CD14-positive monocyte (primary cell): Measurements from ENCODE around the gene LDHB. TPM values are rescaled to one million over a fixed set of nuclear protein-coding genes. Genes with fewer than 3 reads are reported as not detected.

Experiments
- DNase-seq, 3 donors: peaks; one replicate each; pipeline ENCODE4 v3.0.0-alpha.2; 2011 to 2022
- H2AFZ ChIP-seq: 2 replicates; pipeline ENCODE4 v1.6.0; 2012; ENCODE audit warnings: mild to moderate bottlenecking, low read depth, low read length, inconsistent platforms; ENCODE audit not compliant: insufficient read depth, poor library complexity, severe bottlenecking
- H3K27ac ChIP-seq, 2 donors: 1 replicate in 1 of 2; 2 replicates in 1 of 2; pipeline ENCODE4 v1.5.1; 2012 to 2013; ENCODE audit warnings: low read length in 2 of 2, control low read depth in 1 of 2, inconsistent platforms in 1 of 2, low read depth in 1 of 2, mild to moderate bottlenecking in 1 of 2
- H3K27me3 ChIP-seq, 2 donors: one replicate each; pipeline versions ENCODE4 v1.6.0 to v1.6.1; 2011 to 2013; ENCODE audit warnings: low read length in 2 of 2; ENCODE audit not compliant: control insufficient read depth in 2 of 2, insufficient read depth in 2 of 2
- H3K36me3 ChIP-seq, 2 donors: replicated peaks in 1 of 2; 1 replicate in 1 of 2; 2 replicates in 1 of 2; pipeline versions ENCODE4 v1.5.1 to v1.6.1; 2012 to 2013; ENCODE audit warnings: low read length in 2 of 2, control low read depth in 1 of 2, inconsistent platforms in 1 of 2, mild to moderate bottlenecking in 1 of 2; ENCODE audit not compliant: insufficient read depth in 2 of 2, control insufficient read depth in 1 of 2
- H3K4me1 ChIP-seq, 2 donors: 1 replicate in 1 of 2; 2 replicates in 1 of 2; pipeline versions ENCODE4 v1.5.1 to v1.6.1; 2012 to 2013; ENCODE audit warnings: low read length in 2 of 2, control low read depth in 1 of 2, inconsistent platforms in 1 of 2, mild to moderate bottlenecking in 1 of 2, moderate library complexity in 1 of 2; ENCODE audit not compliant: insufficient read depth in 2 of 2, control insufficient read depth in 1 of 2
- H3K4me2 ChIP-seq: replicated peaks from 2 replicates; pipeline ENCODE3; 2012; ENCODE audit warnings: low read length, moderate library complexity, mild to moderate bottlenecking; ENCODE audit not compliant: poor library complexity, severe bottlenecking; ENCODE audit errors: extremely low read depth
- H3K4me3 ChIP-seq, 3 experiments: fragments of 200-600 bp in 1 of 3; sonication (generic) in 1 of 3; replicated peaks in 1 of 3; 1 replicate in 2 of 3; 2 replicates in 1 of 3; pipeline ENCODE4 v1.5.1; 2011 to 2013; ENCODE audit warnings: low read length in 3 of 3, mild to moderate bottlenecking in 3 of 3, control low read depth in 2 of 3, low read depth in 2 of 3, inconsistent platforms in 1 of 3, moderate library complexity in 1 of 3
- H3K79me2 ChIP-seq: 2 replicates; pipeline ENCODE4 v1.6.0; 2012; ENCODE audit warnings: mild to moderate bottlenecking, control low read depth, inconsistent platforms, low read length, moderate library complexity; ENCODE audit not compliant: insufficient read depth
- H3K9ac ChIP-seq: 2 replicates; pipeline ENCODE4 v1.6.0; 2017; ENCODE audit warnings: low read length, mild to moderate bottlenecking; ENCODE audit not compliant: insufficient read depth, poor library complexity, severe bottlenecking
- H3K9me3 ChIP-seq, 2 donors: replicated peaks in 1 of 2; 1 replicate in 1 of 2; 2 replicates in 1 of 2; pipeline versions ENCODE4 v1.5.1 to v1.6.1; 2012 to 2013; ENCODE audit warnings: low read length in 2 of 2, control low read depth in 1 of 2; ENCODE audit not compliant: control insufficient read depth in 1 of 2, insufficient read depth in 1 of 2
- H4K20me1 ChIP-seq: 2 replicates; pipeline ENCODE4 v1.6.0; 2012; ENCODE audit warnings: mild to moderate bottlenecking, low read length, control low read depth, moderate library complexity; ENCODE audit not compliant: insufficient read depth
- H3K27ac Mint-ChIP-seq, 7 donors: one replicate each; pipeline ENCODE4 v1.8.0; 2020; ENCODE audit warnings: mild to moderate bottlenecking in 7 of 7, mixed read lengths in 7 of 7, moderate library complexity in 6 of 7, inconsistent platforms in 2 of 7
- H3K27me3 Mint-ChIP-seq, 3 donors: one replicate each; pipeline ENCODE4 v1.8.0; 2021 to 2022; ENCODE audit warnings: low read depth in 3 of 3, mild to moderate bottlenecking in 3 of 3, mixed read lengths in 3 of 3, moderate library complexity in 3 of 3, inconsistent platforms in 1 of 3
- H3K36me3 Mint-ChIP-seq, 2 donors: one replicate each; pipeline ENCODE4 v1.8.0; 2020; ENCODE audit warnings: mixed read lengths in 2 of 2, inconsistent platforms in 1 of 2, mild to moderate bottlenecking in 1 of 2
- H3K4me1 Mint-ChIP-seq: one replicate; pipeline ENCODE4 v1.8.0; 2020; ENCODE audit warnings: mild to moderate bottlenecking, mixed read lengths
- H3K4me3 Mint-ChIP-seq, 2 donors: one replicate each; pipeline ENCODE4 v1.8.0; 2020; ENCODE audit warnings: mild to moderate bottlenecking in 2 of 2, mixed read lengths in 2 of 2, moderate library complexity in 1 of 2
- H3K9me3 Mint-ChIP-seq, 7 donors: one replicate each; pipeline ENCODE4 v1.8.0; 2020 to 2022; ENCODE audit warnings: mixed read lengths in 7 of 7, mild to moderate bottlenecking in 6 of 7, moderate library complexity in 6 of 7, inconsistent platforms in 2 of 7
- WGBS: methylation state at CpG from one replicate; pipeline ENCODE4 v1.1.5; 2013; ENCODE audit warnings: missing lambda C conversion rate; ENCODE audit not compliant: insufficient coverage; 5-methylcytosine and 5-hydroxymethylcytosine counted together
- intact Hi-C, 2 donors: fragments of 100-400 bp; cut with micrococcal nuclease; formaldehyde crosslinking; loops; one replicate each; pipeline versions ENCODE4 v1.15.0 to v1.15.1; 2023
- polyA plus RNA-seq, 3 donors: library from polyadenylated mRNA; depleted of rRNA in 1 of 3; unstranded in 2 of 3; stranded (reverse) in 1 of 3; fragments of 300-500 nt in 2 of 3; fragments of >200 nt in 1 of 3; fragmentation: Illumina TruSeq in 2 of 3; gene quantifications; 1 replicate in 2 of 3; 2 replicates in 1 of 3; pipeline ENCODE4 v1.2.3, GENCODE V29; 2012 to 2021
- TF ChIP-seq, protein P1 (sequence below): fragments of 200-600 bp; IDR thresholded peaks from one replicate; pipeline ENCODE4 v1.8.0; 2022; ENCODE audit warnings: antibody characterized with exemption, mild to moderate bottlenecking

The LDHB gene
- polyA plus RNA-seq, 3 donors = 49.6 to 148 (median 121) TPM

DNA sequence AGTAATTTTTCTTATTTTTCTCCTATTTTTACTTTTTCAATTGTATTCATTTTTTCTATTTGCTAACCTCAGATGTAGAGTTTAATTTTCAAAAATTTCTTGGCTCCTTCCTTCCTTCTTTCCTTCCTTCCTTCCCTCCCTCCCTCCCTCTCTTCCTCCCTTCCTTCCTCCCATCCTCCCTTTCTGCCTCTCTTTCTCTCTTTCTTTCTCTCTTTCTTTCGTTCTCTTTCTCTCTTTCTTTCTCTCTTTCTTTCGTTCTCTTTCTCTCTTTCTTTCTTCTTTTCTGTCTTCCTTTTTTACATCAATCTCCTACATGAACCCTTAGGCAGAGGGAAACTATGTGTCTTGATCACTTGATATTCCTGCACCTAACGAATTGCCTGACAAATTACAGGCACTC, 40.6 kb downstream of the LDHB start:
- Mint-ChIP-seq H3K9me3 (peaks cover 0 to 1% (median 0%) of the 10 kb centered on the region in 7 donors), H3K27ac (no peak overlapping the region), H3K4me1 (peaks cover 30% of the 10 kb centered on the region), H3K4me3 (no peak overlapping the region), H3K27me3 (no peaks in the 10 kb centered on the region), H3K36me3 (no peaks in the 10 kb centered on the region)
- intact Hi-C loops = no loop called here
- Histone ChIP-seq H3K4me1 (peaks cover 30 to 38% of the 10 kb centered on the region in 2 donors), H3K36me3 (no peaks in the 10 kb centered on the region), H3K9ac (no peak overlapping the region), H3K27me3 (no peaks in the 10 kb centered on the region), H3K9me3 (no peaks in the 10 kb centered on the region), H3K79me2 (no peaks in the 10 kb centered on the region), H3K27ac (no peak overlapping the region), H3K4me2 (no peak overlapping the region), H2AFZ (no peak overlapping the region), H3K4me3 (no peak overlapping the region), H4K20me1 (no peaks in the 10 kb centered on the region)
- no CpG with 5 or more reads among the region's 3 CpGs for WGBS
- TF ChIP-seq, protein P1, sequence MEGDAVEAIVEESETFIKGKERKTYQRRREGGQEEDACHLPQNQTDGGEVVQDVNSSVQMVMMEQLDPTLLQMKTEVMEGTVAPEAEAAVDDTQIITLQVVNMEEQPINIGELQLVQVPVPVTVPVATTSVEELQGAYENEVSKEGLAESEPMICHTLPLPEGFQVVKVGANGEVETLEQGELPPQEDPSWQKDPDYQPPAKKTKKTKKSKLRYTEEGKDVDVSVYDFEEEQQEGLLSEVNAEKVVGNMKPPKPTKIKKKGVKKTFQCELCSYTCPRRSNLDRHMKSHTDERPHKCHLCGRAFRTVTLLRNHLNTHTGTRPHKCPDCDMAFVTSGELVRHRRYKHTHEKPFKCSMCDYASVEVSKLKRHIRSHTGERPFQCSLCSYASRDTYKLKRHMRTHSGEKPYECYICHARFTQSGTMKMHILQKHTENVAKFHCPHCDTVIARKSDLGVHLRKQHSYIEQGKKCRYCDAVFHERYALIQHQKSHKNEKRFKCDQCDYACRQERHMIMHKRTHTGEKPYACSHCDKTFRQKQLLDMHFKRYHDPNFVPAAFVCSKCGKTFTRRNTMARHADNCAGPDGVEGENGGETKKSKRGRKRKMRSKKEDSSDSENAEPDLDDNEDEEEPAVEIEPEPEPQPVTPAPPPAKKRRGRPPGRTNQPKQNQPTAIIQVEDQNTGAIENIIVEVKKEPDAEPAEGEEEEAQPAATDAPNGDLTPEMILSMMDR = no peak
- no peak for DNase-seq

DNA sequence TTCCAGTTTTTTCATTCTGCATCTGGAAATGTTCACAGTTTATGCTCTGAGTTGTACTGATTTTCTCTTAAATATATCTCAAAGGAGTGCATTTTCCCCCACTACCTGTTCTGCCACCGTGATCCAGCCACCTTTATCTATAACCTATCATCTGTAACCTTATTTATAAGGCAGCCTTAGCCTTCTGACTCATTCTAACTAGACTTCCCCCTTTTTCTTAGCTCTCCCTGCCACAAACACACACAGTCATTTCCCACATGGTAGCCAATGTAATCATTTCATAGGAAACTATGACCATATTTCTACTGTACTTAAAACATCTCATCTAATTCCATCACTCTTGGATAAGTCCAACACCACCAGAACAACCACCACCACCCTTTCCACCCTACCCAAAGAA, 42.2 kb downstream of the LDHB start:
- H3K36me3 ChIP-seq = no peaks in the 10 kb centered on the region
- intact Hi-C loops = no loop called here
- H3K4me3 ChIP-seq = peak overlapping the region in 1 of 3 experiments; percentile 61
- peaks cover 30% of the 10 kb centered on the region for H3K4me1 Mint-ChIP-seq
- H3K27me3 Mint-ChIP-seq = peaks cover 0 to under 1% (median 0%) of the 10 kb centered on the region in 3 donors
- no peaks in the 10 kb centered on the region for H3K27me3 ChIP-seq
- TF ChIP-seq, protein P1 = no peak
- 0% methylated on average over 1 of the region's 1 CpG for WGBS
- H3K4me2 ChIP-seq = peak overlapping the region; percentile 70
- H3K9me3 Mint-ChIP-seq = peaks cover 0 to 3% (median 0%) of the 10 kb centered on the region in 7 donors
- no peaks in the 10 kb centered on the region for H3K36me3 Mint-ChIP-seq
- H3K9me3 ChIP-seq = no peaks in the 10 kb centered on the region
- peak overlapping the region in 1 of 2 donors; percentile 56 for H3K4me3 Mint-ChIP-seq
- peak overlapping the region in 1 of 2 donors; percentile 66 for H3K27ac ChIP-seq
- peak overlapping the region; percentile 37 to 80 (median 52) for H3K27ac Mint-ChIP-seq
- DNase-seq = peak; percentile 56 to 68 (median 65)
- no peaks in the 10 kb centered on the region for H3K79me2 ChIP-seq
- H2AFZ ChIP-seq = no peak overlapping the region
- H4K20me1 ChIP-seq = no peaks in the 10 kb centered on the region
- H3K9ac ChIP-seq = no peak overlapping the region
- peaks cover 30 to 38% of the 10 kb centered on the region in 2 donors for H3K4me1 ChIP-seq
